GM21360 (cell line): Measurements from ENCODE around the gene SEC24C.
"Not testable (repeated sequence)": the region's sequence is repeated elsewhere in the genome, so short reads cannot be mapped to it uniquely, and the experiment has no call there.

Experiments used
- ATAC-seq: cut with Tn5 transposase; IDR thresholded peaks from one replicate; pipeline ENCODE4 v1.9.1; 2021; ENCODE audit warnings: mild to moderate bottlenecking, moderate library complexity; ENCODE audit not compliant: unreplicated experiment

Gene SEC24C

GRCh38 chr10:73768881-73769280, 24.7 kb downstream of the SEC24C start:
- ATAC-seq = peak; percentile 33

GRCh38 chr10:73769396-73769795, 25.2 kb downstream of the SEC24C start:
- peak; percentile 2 for ATAC-seq

GRCh38 chr10:73771722-73772280, 27.6 kb downstream of the SEC24C start:
- ATAC-seq = no peak

- peak; percentile 52 for ATAC-seq
Observed at GRCh38 chr10:73772281-73773151, 28.3 kb downstream of the SEC24C start.

DNA sequence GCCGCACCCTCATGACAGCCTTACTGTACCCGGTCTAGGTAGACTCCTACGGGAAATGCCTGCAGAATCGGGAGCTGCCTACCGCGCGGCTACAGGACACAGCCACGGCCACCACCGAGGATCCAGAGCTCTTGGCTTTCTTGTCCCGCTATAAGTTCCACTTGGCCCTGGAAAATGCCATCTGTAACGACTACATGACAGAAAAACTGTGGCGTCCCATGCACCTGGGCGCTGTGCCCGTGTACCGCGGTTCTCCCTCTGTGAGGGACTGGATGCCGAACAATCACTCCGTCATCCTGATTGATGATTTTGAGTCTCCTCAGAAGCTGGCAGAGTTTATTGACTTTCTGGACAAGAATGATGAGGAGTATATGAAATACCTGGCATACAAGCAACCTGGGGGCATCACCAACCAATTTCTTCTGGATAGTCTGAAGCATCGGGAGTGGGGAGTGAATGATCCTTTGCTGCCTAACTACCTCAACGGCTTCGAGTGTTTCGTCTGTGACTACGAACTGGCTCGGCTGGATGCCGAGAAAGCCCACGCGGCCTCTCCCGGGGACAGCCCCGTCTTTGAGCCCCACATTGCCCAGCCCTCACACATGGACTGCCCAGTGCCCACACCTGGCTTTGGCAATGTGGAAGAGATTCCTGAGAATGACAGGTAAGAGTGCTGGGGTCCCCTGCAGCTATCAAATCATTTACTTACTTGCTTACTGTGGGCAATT, 29.1 kb downstream of the SEC24C start:
- ATAC-seq = no peak

- no peak for ATAC-seq
Observed at GRCh38 chr10:73774637-73775036, 30.5 kb downstream of the SEC24C start.

DNA sequence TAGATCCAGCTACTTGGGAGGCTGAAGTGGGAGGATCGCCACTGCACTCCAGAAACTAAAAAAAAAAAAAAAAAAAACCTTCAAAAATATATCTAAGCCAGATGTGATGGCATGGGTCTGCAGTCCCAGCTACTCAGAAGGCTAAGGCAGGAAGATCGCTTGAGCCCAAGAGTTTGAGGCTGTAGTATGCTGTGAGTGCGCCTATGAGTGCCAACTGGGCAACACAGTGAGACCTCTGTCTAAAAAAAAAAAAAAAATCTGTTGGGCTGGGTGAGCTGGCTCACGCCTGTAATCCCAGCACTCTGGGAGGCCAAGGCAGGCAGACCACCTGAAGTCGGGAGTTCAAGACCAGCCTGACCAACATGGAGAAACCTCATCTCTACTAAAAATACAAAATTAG, 34.8 kb downstream of the SEC24C start:
- no peak for ATAC-seq

DNA sequence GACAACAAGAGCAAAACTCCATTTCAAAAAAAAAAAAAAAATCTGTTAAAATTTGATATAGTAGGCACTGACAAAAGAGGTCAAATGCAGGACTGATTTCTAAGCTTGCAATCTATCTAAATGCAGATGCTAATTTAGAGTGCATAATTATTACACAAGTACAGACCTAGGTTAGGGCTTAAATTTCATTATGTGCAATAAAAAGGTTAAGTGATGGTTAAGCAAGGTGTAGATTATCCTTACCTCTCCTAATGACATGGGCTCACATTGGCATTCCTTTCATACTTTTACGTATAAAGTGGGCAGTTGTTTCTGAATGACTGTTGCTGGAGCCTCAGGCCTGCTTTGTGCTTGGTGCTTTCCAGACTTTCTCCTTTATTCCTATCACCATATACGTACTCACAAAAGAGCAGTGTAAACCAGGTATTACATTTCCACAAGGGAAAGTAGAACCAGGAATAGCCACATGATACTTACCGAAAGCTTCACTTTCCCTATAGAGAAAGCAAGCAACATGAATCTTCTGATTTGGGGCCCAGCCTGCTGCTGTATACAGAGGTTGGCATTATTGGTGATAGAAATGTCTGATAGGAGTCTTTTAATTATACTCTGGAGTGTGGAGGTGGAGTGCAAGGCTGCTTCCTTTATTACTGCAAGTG, 35.5 kb downstream of the SEC24C start:
- ATAC-seq = no peak

DNA sequence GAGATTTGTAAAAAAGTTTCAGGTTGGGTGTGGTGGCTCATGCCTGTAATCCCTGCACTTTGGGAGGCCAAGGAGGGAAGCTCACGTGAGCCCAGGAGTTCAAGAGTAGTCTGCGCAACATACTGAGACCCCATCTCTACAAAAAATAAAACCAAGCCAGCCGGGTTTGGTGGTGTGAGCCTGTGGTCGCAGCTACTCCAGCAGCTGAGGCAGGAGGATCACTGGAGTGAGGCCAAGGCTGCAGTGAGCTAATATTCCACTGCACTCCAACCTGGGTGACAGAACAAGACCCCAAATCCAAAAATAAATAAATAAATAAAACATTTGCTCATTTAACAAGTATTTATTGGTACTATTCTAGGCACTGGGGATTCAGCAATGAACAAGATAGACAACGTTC, 36.1 kb downstream of the SEC24C start:
- ATAC-seq = no peak

GRCh38 chr10:73780966-73781365, 36.8 kb downstream of the SEC24C start:
- ATAC-seq = no peak

DNA sequence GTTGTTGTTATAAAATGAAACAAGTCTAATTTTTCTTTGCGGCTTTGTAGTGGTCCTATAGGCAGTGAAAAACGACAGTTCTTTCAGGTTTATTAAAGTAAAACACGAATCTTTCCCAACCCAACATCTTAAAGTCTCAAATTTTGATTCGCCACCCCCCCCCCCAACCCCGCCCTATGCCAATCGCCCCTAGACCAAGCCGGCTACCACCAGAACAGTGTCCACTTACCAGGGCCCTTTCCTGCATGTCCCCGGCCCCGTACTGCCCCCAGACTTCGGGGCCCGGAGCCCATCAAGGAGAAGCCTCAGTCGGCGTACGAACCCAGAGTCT, 37.3 kb downstream of the SEC24C start:
- ATAC-seq = peak; percentile 4

- peak; percentile 53 for ATAC-seq
Observed at GRCh38 chr10:73781879-73782748, 37.9 kb downstream of the SEC24C start, which contains the start of gene CHCHD1. TSS of gene CHCHD1 (plus strand) at chr10:73782048. CDS start at chr10:73782076, 28 bp downstream.

DNA sequence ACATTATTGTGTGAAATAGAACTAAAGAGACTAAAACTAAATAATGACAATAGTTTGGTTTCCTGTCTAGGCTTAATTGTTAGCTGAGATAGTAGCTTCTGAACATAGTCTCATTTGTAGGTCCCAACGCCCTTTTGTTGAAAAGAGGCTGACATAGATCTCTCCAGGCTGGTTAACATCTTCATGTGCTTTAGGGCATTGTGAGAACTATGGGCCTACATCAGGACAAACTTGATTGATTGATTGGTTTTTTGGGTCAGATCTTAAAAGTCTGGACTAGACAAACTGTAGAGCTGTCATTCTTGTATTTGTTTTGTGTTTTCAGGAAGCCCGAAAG, 38.5 kb downstream of the SEC24C start:
- ATAC-seq = no peak

DNA sequence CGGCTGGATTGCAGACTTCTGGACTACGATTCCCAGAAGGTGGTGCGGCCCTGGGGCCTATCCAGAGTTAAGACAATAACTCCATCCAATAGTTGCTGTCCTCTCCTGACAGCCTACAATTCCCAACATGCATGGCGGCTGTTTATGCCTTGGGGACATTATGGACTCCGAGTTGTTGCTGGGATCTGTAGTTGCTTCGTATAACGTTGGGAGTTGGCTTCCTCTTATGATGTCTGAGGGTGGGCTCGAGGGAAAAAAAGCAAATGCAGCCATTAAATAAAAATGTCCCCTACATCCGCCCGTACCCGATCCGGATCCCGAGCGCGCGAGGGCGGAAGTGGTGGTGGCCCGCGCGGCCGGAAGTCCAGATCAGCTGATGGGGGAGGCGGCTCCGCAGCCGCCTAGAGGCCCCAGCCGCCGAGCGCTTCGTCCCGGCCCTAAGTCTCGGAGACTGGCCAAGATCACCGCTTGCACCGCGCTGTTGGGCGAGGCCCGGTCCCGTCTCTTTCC, 41.1 kb downstream of the SEC24C start, which contains the start of gene ZSWIM8:
Gene ZSWIM8 (plus strand): TSS at position 396 of the 510 bp plus-strand sequence. CDS start 273 bp downstream, outside the sequence.
- ATAC-seq = peak; percentile 68

DNA sequence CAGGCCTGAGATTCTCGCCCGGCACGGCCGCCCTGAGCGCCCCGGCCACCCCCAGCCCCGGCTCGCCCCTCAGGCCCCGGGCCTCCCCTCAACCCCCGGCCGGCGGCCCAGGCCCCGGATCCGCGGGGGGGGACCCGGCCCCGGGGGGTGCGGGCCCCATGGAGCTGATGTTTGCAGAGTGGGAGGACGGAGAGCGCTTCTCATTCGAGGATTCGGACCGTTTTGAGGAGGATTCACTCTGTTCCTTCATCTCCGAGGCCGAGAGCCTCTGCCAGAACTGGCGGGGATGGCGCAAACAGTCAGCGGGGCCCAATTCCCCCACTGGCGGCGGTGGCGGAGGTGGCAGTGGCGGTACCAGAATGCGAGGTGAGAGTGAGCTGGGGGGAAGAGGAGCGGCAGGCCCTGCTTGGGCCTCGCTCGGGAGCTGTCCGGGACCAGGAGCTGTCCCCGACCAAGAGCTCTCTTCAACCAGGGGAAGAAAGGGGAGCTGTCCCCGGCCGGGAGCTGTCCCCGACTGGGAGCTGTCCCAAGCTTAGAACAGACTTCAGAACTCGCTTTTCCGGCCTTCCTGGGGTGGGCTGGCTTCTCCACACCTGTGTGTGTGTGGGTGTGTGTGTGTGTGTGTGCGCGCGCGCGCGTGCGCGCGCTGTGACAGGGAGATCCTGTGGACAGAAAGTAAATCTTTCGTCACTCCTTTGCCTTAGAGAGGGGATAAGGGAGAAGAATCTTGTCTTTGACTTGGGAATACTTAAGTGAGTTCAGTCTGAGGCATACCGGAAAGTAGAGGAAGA, 41.7 kb downstream of the SEC24C start:
- ATAC-seq = peak; percentile 7

DNA sequence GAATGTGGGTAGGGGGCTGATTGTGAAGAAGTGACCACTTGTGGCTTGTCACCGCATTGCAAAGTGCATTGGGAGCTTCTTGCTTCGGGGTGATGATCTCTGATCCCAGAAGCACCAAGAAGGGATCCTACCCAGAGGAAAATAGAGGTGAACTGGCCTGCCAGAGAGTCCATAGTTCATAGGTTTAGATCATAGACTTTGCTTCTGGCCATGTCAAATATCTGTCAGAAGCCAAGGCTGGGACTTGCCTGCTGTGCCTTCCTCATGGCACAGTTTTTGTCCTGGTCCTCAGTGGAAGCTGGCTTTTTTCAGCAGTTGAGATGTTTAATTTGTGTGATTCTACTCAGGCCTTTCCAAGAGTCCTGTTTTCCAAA, 42.3 kb downstream of the SEC24C start:
- ATAC-seq = no peak

GRCh38 chr10:73787031-73787800, 43.0 kb downstream of the SEC24C start:
- ATAC-seq = not testable (repeated sequence)

- ATAC-seq = no peak
Observed at GRCh38 chr10:73788864-73789658, 44.9 kb downstream of the SEC24C start.
